Thyroid gland (tissue), 4 donors: ENCODE results near the gene RPL27. TPM values are rescaled to one million over a fixed set of nuclear protein-coding genes. Genes with fewer than 3 reads are reported as not detected.
A peak's percentile ranks its signal among the peaks of the same experiment; 100 is the strongest.

Experiments
- DNase-seq, 2 donors: peaks; one replicate each; pipeline ENCODE4 v3.0.0-alpha.2; 2019
- H3K27ac ChIP-seq, 3 donors: fragments of 200-600 bp; sonication (generic); 1 replicate in 2 of 3; 2 replicates in 1 of 3; pipeline ENCODE4 v1.5.1; 2016 to 2019; ENCODE audit warnings: mild to moderate bottlenecking in 1 of 3, moderate library complexity in 1 of 3
- H3K27me3 ChIP-seq: fragments of 200-600 bp; sonication (generic); one replicate; pipeline ENCODE4 v1.5.1; 2019
- H3K36me3 ChIP-seq, 2 donors: fragments of 200-600 bp; sonication (generic); one replicate each; pipeline ENCODE4 v1.5.1; 2016 to 2019
- H3K4me1 ChIP-seq, 2 donors: fragments of 200-600 bp; sonication (generic); one replicate each; pipeline ENCODE4 v1.5.1; 2017 to 2019
- H3K4me3 ChIP-seq, 3 donors: fragments of 200-600 bp; sonication (generic); replicated peaks in 1 of 3; 1 replicate in 2 of 3; 2 replicates in 1 of 3; pipeline ENCODE4 v1.5.1; 2016; ENCODE audit warnings: mild to moderate bottlenecking in 1 of 3
- H3K9me3 ChIP-seq: fragments of 200-600 bp; sonication (generic); one replicate; pipeline ENCODE4 v1.5.1; 2017
- POLR2A ChIP-seq, 2 donors: fragments of 450-650 bp; IDR thresholded peaks; one replicate each; pipeline ENCODE4 v1.6.1; 2017; ENCODE audit warnings: antibody characterized with exemption in 2 of 2, mild to moderate bottlenecking in 2 of 2, moderate library complexity in 1 of 2
- WGBS, 2 donors: methylation state at CpG; one replicate each; pipeline ENCODE4 v1.1.5; 2017; 5-methylcytosine and 5-hydroxymethylcytosine counted together
- intact Hi-C: fragments of 100-400 bp; cut with DNase I; formaldehyde crosslinking; loops from one replicate; pipeline ENCODE4 v1.15.1; 2023
- total RNA-seq, 4 donors: library from RNA; depleted of rRNA; stranded (reverse); fragments of >200 nt; gene quantifications; one replicate each; pipeline ENCODE4 v1.2.3, GENCODE V29; 2016
- TF ChIP-seq, protein P1 (sequence below), 6 experiments: fragments of 200-600 bp in 3 of 6; fragments of 450-650 bp in 3 of 6; sonication (generic) in 3 of 6; IDR thresholded peaks; one replicate each; pipeline ENCODE4 v1.5.1; 2016 to 2019; ENCODE audit warnings: antibody characterized with exemption in 6 of 6, mild to moderate bottlenecking in 2 of 6, inconsistent platforms in 1 of 6, moderate library complexity in 1 of 6

RPL27 gene
- 1,000 to 10,000 TPM in 2 of 4 donors, 100 to 1,000 TPM in 2; 425 to 1,406 (median 814) TPM for total RNA-seq

DNA sequence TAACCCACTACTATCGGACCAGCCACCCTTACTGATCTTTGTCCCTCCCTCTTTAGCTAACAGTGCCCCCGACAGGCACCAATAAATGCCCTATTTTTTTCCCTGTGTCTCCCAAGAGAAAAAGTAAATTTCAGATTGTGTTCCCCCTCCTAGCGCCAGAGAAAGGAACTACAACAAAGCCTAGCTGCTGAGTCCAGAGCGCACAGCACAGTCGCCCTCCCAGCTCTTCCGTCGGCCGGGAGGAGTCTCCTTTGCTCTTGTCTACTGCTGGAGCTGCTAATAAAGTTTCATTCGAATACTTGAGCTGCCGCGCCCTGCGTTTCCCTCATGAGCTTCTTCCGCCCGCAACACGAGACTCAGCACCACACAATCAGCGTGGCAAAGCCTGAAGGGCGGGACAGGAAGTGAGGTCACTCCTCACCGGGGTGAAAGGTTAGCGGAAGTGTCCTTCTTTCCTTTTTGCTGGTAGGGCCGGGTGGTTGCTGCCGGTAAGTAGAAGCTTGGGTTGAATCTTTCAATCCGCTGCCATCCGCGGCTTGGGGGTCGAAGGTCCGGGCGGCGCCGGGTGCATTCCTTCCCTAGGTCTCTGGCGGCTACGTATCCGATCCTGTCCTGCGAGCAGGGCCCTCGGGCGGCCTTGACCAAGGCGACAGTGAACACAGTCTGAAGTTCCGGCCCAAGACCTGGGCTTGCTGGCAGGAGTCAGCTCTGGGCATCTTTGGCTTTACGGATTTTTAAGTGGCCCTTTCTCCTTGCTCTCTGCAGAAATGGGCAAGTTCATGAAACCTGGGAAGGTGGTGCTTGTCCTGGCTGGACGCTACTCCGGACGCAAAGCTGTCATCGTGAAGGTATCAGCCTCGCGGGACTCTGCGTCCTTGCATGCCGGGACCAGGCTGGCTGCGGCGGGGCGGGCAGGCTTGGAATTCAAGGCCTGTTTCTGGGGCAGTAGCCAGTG is at the start of gene RPL27:
TSS of gene RPL27 (plus strand) at position 436 of the 955 bp plus-strand sequence. CDS start at position 768, 332 bp downstream.
- peaks cover 32 to 35% of the 10 kb centered on the region in 2 donors for H3K36me3 ChIP-seq
- TF ChIP-seq POLR2A (IDR thresholded peaks at IDR 0.05) = peak; percentile 34 to 89
- TF ChIP-seq, protein P1, sequence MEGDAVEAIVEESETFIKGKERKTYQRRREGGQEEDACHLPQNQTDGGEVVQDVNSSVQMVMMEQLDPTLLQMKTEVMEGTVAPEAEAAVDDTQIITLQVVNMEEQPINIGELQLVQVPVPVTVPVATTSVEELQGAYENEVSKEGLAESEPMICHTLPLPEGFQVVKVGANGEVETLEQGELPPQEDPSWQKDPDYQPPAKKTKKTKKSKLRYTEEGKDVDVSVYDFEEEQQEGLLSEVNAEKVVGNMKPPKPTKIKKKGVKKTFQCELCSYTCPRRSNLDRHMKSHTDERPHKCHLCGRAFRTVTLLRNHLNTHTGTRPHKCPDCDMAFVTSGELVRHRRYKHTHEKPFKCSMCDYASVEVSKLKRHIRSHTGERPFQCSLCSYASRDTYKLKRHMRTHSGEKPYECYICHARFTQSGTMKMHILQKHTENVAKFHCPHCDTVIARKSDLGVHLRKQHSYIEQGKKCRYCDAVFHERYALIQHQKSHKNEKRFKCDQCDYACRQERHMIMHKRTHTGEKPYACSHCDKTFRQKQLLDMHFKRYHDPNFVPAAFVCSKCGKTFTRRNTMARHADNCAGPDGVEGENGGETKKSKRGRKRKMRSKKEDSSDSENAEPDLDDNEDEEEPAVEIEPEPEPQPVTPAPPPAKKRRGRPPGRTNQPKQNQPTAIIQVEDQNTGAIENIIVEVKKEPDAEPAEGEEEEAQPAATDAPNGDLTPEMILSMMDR (IDR thresholded peaks at IDR 0.05) = peak; percentile 92 to 95 (median 94)
- 1% methylated on average over 38 of the region's 49 CpGs for whole genome bisulfite sequencing, 2 donors
- peaks cover 11 to 21% of the 10 kb centered on the region in 2 donors for H3K4me1 ChIP-seq
- H3K4me3 ChIP-seq = peak within 1 kb of the TSS; percentile 63 to 80 (median 69)
- H3K27me3 ChIP-seq = no peaks in the 10 kb centered on the region
- peak; percentile 99 for DNase-seq
- no peaks in the 10 kb centered on the region for H3K9me3 ChIP-seq
- intact Hi-C loops = no loop called here
- H3K27ac ChIP-seq = peak within 1 kb of the TSS; percentile 82 to 95 (median 92)

DNA sequence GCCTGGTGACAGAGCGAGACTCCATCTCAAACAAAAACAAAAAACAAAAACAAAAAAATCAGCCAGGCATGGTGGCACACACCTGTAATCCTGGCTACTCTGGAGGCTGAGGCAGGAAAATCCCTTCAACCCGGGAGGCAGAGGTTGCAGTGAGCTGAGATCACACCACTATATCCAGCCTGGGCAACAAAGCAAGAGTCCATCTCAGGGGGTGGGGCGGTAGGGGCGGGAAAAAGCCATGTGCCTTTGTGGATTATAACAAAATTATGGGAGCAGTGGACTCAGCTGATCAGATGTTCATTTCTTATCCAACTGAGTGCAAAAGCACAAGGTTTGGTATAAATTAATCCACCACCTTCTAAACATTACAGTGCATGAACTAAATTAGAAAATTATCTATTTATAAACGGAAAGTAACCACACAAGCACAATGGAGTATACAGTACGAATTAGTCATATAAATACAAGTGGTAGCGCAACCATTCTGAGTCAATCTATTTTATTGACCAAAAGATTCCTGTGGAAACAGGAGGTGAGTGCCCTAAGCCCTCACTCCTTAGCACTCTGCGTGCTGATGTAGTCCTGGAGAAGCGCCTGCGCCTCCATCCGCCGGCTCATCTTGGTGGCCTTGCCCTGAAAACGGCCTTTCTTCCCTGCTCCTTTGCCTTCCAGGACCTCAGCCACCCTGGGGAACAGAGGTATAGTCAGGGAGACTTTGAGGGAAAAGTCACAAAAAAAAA is 48.0 kb upstream of the RPL27 start:
- Histone ChIP-seq H3K4me3 (no peak overlapping the region), H3K4me1 (peaks cover 11 to 13% of the 10 kb centered on the region in 2 donors), H3K27ac (no peak overlapping the region), H3K9me3 (no peaks in the 10 kb centered on the region), H3K27me3 (no peaks in the 10 kb centered on the region), H3K36me3 (peaks cover 31 to 48% of the 10 kb centered on the region in 2 donors)
- TF ChIP-seq, protein P1 (IDR thresholded peaks at IDR 0.05) = no peak
- no peak for TF ChIP-seq POLR2A (IDR thresholded peaks at IDR 0.05)
- intact Hi-C loops = no loop called here
- DNase-seq = no peak
- 95% methylated on average over 13 of the region's 13 CpGs for WGBS, 2 donors

DNA sequence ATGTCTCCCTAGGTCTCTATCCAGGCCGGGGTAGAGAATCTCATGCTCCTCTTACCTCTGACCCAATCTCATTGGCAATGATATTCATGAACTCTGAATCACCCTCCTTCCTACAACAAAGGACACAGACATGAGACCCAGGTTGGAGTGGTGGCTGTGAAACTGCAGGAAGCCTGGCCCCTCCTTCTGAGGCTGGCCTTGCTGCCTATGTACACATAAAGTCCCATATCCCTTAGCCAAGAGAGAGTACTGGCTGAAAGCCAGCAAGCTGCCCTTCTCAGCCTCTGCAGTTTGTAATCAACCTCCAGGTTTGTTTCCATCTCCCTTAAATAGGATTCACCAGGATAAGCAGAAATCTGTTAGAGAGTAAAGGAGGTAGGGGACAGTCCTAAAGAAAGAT is 44.5 kb upstream of the RPL27 start:
- TF ChIP-seq POLR2A (IDR thresholded peaks at IDR 0.05) = no peak
- TF ChIP-seq, protein P1 (IDR thresholded peaks at IDR 0.05) = no peak
- H3K4me3 ChIP-seq = no peak overlapping the region
- H3K4me1 ChIP-seq = no peaks in the 10 kb centered on the region
- no peak for DNase-seq
- no peak overlapping the region for H3K27ac ChIP-seq
- peaks cover 56 to 72% of the 10 kb centered on the region in 2 donors for H3K36me3 ChIP-seq
- intact Hi-C loops = no loop called here
- WGBS, 2 donors = 91 to 92% methylated on average over 1 of the region's 1 CpG
- no peaks in the 10 kb centered on the region for H3K9me3 ChIP-seq
- no peaks in the 10 kb centered on the region for H3K27me3 ChIP-seq

DNA sequence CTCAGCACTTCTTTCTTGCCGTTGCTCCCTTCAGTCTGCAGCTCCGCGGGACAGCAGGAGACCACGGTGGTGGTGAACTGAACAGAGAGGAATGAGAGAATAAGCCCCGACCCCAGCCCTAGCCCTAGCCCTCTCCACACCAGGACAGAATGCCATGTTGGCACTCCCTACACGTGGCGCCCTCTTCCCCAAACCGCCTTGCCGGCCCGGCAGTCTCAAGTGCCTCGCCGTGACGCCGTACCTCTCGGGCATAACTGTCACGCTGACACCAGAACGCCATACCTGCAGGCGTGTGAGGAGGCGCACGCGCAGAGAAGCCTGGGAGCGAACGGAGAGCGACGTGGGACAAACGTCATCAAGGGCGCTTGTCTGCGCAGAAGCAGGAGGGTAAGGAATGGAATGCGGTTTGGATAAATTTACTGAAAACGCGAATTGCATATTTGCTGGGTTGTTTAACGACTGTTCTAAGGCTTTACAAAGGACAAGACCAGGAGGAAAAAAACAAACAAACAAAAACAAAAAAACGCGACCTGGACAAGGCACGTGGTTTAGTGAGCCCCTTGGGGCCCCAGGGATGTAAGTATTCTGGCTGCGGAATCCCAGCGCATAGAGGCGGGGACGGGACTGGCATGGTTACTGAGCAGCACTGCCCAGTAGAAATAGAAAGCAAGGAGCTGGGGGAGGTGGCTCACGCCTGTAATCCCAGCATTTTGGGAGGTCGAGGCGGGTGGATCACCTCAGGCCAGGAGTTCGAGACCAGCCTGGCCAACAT is 33.9 kb upstream of the RPL27 start, which contains the start of gene AARSD1:
TSS of gene AARSD1 (minus strand) at position 294 of the 772 bp plus-strand sequence. CDS start at position 280, 14 bp downstream.
- Histone ChIP-seq H3K9me3 (no peaks in the 10 kb centered on the region), H3K4me1 (peaks cover 12 to 14% of the 10 kb centered on the region in 2 donors), H3K4me3 (peak within 1 kb of the TSS; percentile 51 to 58 (median 56)), H3K27me3 (no peaks in the 10 kb centered on the region), H3K36me3 (peaks cover 9 to 20% of the 10 kb centered on the region in 2 donors), H3K27ac (peak within 1 kb of the TSS; percentile 87 to 97 (median 91))
- intact Hi-C loops = no loop called here
- TF ChIP-seq, protein P1 (IDR thresholded peaks at IDR 0.05) = peak in 1 of 6 experiments; percentile 25
- TF ChIP-seq POLR2A (IDR thresholded peaks at IDR 0.05) = peak; percentile 33 to 80
- WGBS, 2 donors = 1 to 2% methylated on average over 36 to 42 of the region's 43 CpGs
- DNase-seq = peak; percentile 92 to 93
